Nephron progenitor cell (in vitro differentiated cells): Measurements from ENCODE around the gene RBM28.

Source experiments
- DNase-seq: peaks from one replicate; pipeline ENCODE4 v3.0.0; 2021
- H3K27ac Mint-ChIP-seq: 2 replicates; pipeline ENCODE4 v1.8.0; 2021; ENCODE audit warnings: mild to moderate bottlenecking, moderate library complexity, mixed read lengths
- H3K27me3 Mint-ChIP-seq: 2 replicates; pipeline ENCODE4 v1.8.0; 2021; ENCODE audit warnings: mild to moderate bottlenecking, low read depth, mixed read lengths; ENCODE audit not compliant: poor library complexity
- H3K36me3 Mint-ChIP-seq: 2 replicates; pipeline ENCODE4 v1.8.0; 2021; ENCODE audit warnings: low read depth, mixed read lengths
- H3K4me1 Mint-ChIP-seq: 2 replicates; pipeline ENCODE4 v1.8.0; 2021; ENCODE audit warnings: mixed read lengths
- H3K4me3 Mint-ChIP-seq: 2 replicates; pipeline ENCODE4 v1.8.0; 2021; ENCODE audit warnings: mild to moderate bottlenecking, moderate library complexity, mixed read lengths
- H3K9me3 Mint-ChIP-seq: 2 replicates; pipeline ENCODE4 v1.8.0; 2021; ENCODE audit warnings: mild to moderate bottlenecking, moderate library complexity, mixed read lengths
- CTCF ChIP-seq: fragments of 200-600 bp; sonication (generic); IDR thresholded peaks from 2 replicates; pipeline ENCODE4 v1.5.0; 2021; ENCODE audit warnings: antibody characterized with exemption

The RBM28 gene

GRCh38 chr7:128356546-128357216 is 13.0 kb upstream of the RBM28 start:
- no peak for TF ChIP-seq CTCF
- H3K27me3 Mint-ChIP-seq = peaks cover 27% of the 10 kb centered on the region
- H3K9me3 Mint-ChIP-seq = no peaks in the 10 kb centered on the region
- no peaks in the 10 kb centered on the region for H3K36me3 Mint-ChIP-seq
- no peak for DNase-seq
- peaks cover 56% of the 10 kb centered on the region for H3K4me1 Mint-ChIP-seq
- H3K4me3 Mint-ChIP-seq = no peak overlapping the region
- H3K27ac Mint-ChIP-seq = peak overlapping the region; percentile 86

- no peak overlapping the region for H3K27ac Mint-ChIP-seq
Measured at GRCh38 chr7:128353610-128354009, 9.9 kb upstream of the RBM28 start.

GRCh38 chr7:128353189-128353588 is 9.5 kb upstream of the RBM28 start:
- Mint-ChIP-seq H3K4me3 (no peak overlapping the region), H3K4me1 (peaks cover 40% of the 10 kb centered on the region), H3K27me3 (peaks cover 33% of the 10 kb centered on the region)

More at GRCh38 chr7:128353610-128354009, 9.9 kb upstream of the RBM28 start:
- H3K9me3 Mint-ChIP-seq = no peaks in the 10 kb centered on the region
- peaks cover 40% of the 10 kb centered on the region for H3K4me1 Mint-ChIP-seq
- no peak for DNase-seq
- H3K36me3 Mint-ChIP-seq = no peaks in the 10 kb centered on the region
- no peak for TF ChIP-seq CTCF
- peaks cover 32% of the 10 kb centered on the region for H3K27me3 Mint-ChIP-seq
- no peak overlapping the region for H3K4me3 Mint-ChIP-seq

GRCh38 chr7:128352636-128353035 is 8.9 kb upstream of the RBM28 start:
- Mint-ChIP-seq H3K4me1 (peaks cover 39% of the 10 kb centered on the region), H3K27me3 (peaks cover 33% of the 10 kb centered on the region), H3K36me3 (no peaks in the 10 kb centered on the region), H3K9me3 (no peaks in the 10 kb centered on the region), H3K4me3 (no peak overlapping the region), H3K27ac (no peak overlapping the region)
- TF ChIP-seq CTCF = no peak
- peak; percentile 23 for DNase-seq

More at GRCh38 chr7:128353189-128353588, 9.5 kb upstream of the RBM28 start:
- Mint-ChIP-seq H3K9me3 (no peaks in the 10 kb centered on the region), H3K36me3 (no peaks in the 10 kb centered on the region), H3K27ac (no peak overlapping the region)
- DNase-seq = no peak
- TF ChIP-seq CTCF = no peak

- Mint-ChIP-seq H3K4me3 (no peak overlapping the region), H3K4me1 (peaks cover 38% of the 10 kb centered on the region), H3K9me3 (no peaks in the 10 kb centered on the region), H3K27ac (no peak overlapping the region), H3K36me3 (no peaks in the 10 kb centered on the region), H3K27me3 (peaks cover 36% of the 10 kb centered on the region)
- TF ChIP-seq CTCF = no peak
- DNase-seq = peak; percentile 17
Measured at GRCh38 chr7:128352153-128352537, 8.4 kb upstream of the RBM28 start.
